Left ventricle myocardium inferior (tissue), 1 donor: ENCODE measurements around the gene RAMP1. TPM values are rescaled to one million over a fixed set of nuclear protein-coding genes. Genes with fewer than 3 reads are reported as not detected.
A peak's percentile ranks its signal among the peaks of the same experiment; 100 is the strongest.

ENCODE experiments used
- DNase-seq: peaks from one replicate; pipeline ENCODE4 v3.0.0-alpha.2; 2020
- H3K27ac ChIP-seq: fragments of 200-600 bp; replicated peaks from 2 replicates; pipeline ENCODE4 v1.8.0; 2021
- H3K27me3 ChIP-seq: fragments of 200-600 bp; 2 replicates; pipeline ENCODE4 v1.8.0; 2021; ENCODE audit warnings: low read depth
- H3K36me3 ChIP-seq: fragments of 200-600 bp; 2 replicates; pipeline ENCODE4 v1.8.0; 2021
- H3K4me1 ChIP-seq: fragments of 200-600 bp; 2 replicates; pipeline ENCODE4 v1.8.0; 2021
- H3K4me3 ChIP-seq: fragments of 200-600 bp; 2 replicates; pipeline ENCODE4 v1.8.0; 2021; ENCODE audit warnings: mild to moderate bottlenecking, moderate library complexity
- H3K9me3 ChIP-seq: fragments of 200-600 bp; replicated peaks from 2 replicates; pipeline ENCODE4 v1.8.0; 2021
- intact Hi-C: fragments of 100-400 bp; cut with micrococcal nuclease; formaldehyde crosslinking; loops from one replicate; pipeline ENCODE4 v1.11.0; 2022
- total RNA-seq: library from RNA; stranded (reverse); fragmentation: NEBNext Ultra II Directional; extraction: Animal tissue kit (Norgen Biotek cat#: 25700); gene quantifications from one replicate; pipeline ENCODE4 v1.2.1, GENCODE V29; 2021
- TF ChIP-seq, protein P1 (sequence below): fragments of 200-600 bp; IDR thresholded peaks from 2 replicates; pipeline ENCODE4 v1.8.0; 2021; ENCODE audit warnings: antibody characterized with exemption, mild to moderate bottlenecking, borderline replicate concordance
- donor health status: DM: no; HTN: yes; CAD: no; lungs with severe emphysema.

The RAMP1 gene
- total RNA-seq, 1 donor from 2014 or later = 168 TPM

DNA sequence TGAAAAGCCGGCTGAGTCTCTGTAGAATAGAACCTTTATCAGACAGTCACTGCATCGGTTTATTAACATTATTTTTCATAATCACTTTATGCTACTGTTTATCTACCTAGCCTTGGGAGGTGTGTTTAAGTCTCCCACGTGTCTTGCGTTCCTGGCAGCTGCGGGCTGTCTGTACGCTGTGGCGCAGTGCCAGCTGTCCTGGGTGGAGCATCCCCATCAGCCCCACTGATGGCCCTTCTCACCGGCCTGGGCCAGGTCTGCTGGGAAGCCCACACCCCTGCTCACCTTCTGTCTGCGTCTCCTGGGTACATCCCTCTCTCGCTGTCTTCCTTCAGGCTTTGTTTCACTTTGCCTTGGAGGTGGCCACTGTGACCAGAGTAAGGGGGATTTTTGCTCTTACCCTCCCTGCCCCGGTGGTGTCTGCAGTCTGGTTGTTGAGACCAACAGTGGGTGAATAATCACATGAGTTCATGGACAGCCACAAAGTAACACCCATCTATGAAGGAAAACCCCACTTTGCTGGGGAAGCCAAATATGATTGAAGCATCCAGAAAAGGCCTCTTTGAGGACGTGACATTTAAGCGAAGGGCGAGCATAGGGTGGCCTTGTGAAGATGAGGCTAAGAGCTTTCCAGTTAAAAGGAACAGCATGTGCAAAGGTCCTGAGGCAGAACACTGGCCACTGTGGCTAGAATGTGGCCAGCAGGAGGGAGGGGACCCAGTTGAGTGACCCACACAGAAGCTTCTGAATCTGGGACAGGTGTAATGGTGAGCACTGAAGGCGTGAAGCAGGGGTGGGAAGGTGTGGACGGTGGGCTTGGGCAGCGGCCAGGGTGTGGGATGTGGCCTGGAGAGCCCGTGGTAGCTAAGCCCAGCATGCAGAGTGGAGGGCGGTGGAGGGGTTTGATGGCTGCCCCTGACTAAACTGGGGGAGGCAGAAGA is 41.7 kb downstream of the RAMP1 start:
- H3K36me3 ChIP-seq = no peaks in the 10 kb centered on the region
- DNase-seq = no peak
- TF ChIP-seq, protein P1, sequence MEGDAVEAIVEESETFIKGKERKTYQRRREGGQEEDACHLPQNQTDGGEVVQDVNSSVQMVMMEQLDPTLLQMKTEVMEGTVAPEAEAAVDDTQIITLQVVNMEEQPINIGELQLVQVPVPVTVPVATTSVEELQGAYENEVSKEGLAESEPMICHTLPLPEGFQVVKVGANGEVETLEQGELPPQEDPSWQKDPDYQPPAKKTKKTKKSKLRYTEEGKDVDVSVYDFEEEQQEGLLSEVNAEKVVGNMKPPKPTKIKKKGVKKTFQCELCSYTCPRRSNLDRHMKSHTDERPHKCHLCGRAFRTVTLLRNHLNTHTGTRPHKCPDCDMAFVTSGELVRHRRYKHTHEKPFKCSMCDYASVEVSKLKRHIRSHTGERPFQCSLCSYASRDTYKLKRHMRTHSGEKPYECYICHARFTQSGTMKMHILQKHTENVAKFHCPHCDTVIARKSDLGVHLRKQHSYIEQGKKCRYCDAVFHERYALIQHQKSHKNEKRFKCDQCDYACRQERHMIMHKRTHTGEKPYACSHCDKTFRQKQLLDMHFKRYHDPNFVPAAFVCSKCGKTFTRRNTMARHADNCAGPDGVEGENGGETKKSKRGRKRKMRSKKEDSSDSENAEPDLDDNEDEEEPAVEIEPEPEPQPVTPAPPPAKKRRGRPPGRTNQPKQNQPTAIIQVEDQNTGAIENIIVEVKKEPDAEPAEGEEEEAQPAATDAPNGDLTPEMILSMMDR = no peak
- no peaks in the 10 kb centered on the region for H3K9me3 ChIP-seq
- peaks cover 71% of the 10 kb centered on the region for H3K4me1 ChIP-seq
- intact Hi-C loops = no loop called here
- no peak overlapping the region for H3K4me3 ChIP-seq
- H3K27ac ChIP-seq = peak overlapping the region; percentile 96
- H3K27me3 ChIP-seq = no peaks in the 10 kb centered on the region

DNA sequence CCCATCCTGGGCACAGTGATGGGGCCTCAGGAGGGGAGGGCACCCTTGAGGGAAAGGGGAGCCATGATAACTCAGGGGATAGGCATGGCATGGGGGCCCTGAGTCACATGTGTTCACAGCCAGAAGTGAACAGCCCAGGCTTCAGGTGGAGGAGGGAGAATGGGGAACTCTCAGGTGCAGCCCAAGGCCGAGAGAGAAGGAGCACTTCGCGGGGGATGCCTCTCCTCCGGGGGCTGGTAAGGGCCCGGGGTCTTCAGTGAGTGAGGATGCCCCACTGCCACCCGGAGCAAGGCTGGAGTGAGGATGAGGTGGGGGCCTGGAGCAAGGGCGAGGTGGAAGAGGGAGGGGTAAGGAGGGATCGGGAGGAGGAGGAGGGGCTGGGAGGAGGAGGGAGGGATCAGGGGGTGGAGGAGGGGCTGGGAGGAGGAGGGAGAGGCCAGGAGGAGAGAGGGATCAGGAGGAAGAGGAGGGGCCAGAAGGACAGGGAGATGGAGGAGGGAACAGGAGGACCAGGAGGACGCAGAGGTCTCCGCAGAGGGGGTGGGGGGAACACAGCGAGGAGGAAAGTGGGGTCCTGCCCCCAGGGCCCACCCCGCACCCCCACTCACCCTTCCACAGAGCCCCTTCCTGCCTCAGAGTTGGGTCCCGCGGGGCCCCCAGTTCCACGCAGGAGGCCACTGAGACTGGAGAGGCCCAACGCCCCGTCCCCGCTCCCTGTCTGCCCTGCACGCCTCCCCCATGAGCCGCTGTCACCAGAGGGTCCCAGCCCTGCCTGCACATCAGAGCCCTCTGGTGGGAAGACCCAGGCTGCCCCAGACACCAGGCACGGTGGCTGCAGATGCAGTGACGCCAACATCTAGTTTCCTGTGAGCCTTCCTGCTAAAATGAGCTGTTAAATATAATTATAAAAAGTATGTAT is 42.8 kb downstream of the RAMP1 start:
- no peaks in the 10 kb centered on the region for H3K36me3 ChIP-seq
- intact Hi-C loops = no loop called here
- peaks cover 5% of the 10 kb centered on the region for H3K9me3 ChIP-seq
- H3K4me1 ChIP-seq = peaks cover 61% of the 10 kb centered on the region
- H3K4me3 ChIP-seq = no peak overlapping the region
- peak overlapping the region; percentile 96 for H3K27ac ChIP-seq
- H3K27me3 ChIP-seq = no peaks in the 10 kb centered on the region
- TF ChIP-seq, protein P1 = no peak
- no peak for DNase-seq

DNA sequence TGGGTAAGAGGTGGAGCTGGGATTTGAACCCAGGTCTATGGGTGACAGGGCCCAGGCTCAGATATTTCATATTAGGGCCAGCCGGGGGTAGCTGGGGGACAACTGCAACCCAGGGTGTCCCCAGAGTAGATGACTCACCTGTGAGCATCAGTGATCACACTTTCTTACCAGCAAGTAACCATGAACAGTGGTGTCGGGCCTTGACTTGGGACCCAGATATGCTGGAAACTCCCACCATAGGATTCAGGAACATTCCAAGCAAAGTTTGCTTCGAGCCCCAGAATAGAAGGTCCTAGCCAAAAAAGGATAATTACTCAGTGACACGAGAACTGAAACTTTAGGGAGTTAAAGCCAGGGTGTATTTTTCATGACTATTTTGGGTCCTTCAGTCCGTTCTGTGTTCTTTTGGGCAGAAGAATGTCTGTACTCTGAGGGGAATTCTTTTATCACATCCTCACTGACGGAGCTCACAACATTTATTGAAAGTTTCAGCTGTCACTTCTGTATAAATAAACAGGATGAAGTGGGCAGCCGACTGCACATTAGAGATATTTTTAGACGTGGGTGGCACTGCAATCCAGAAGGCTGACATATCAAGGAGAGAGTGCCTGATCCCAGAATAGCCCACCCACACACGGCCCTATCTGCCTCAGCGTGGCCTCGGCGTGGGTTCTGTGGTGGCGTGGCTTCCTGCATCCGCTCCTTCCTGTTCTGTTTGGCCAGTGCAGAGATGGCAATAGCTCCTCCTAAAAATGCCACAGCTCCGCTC is 45.6 kb downstream of the RAMP1 start:
- Histone ChIP-seq H3K27ac (peak overlapping the region; percentile 96), H3K4me3 (peak overlapping the region; percentile 18), H3K9me3 (peaks cover 12% of the 10 kb centered on the region), H3K36me3 (no peaks in the 10 kb centered on the region), H3K27me3 (no peaks in the 10 kb centered on the region), H3K4me1 (peaks cover 42% of the 10 kb centered on the region)
- TF ChIP-seq, protein P1 = no peak
- peak; percentile 67 for DNase-seq
- intact Hi-C loops = no loop called here

DNA sequence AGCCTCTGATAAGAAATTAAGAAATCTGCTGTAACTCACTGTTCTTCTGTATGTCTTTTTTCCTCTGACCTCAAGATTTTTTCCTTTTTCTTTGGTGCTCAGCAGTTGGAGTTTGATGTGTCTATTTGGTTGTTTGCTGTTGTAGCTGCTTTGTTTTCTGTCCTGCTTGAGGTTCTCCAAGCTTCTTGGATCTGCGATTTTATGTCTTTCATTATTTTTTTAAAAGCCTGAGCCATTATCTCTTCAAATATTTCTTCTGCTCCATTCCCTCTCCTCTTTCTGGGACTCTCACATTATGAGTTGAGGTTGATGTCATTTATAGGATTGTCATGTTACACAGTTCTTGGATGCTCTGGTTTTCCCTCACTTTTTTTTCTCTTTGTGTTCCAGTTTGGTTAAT is 47.7 kb downstream of the RAMP1 start:
- Histone ChIP-seq H3K27ac (peak overlapping the region; percentile 60), H3K4me1 (peaks cover 31% of the 10 kb centered on the region)
- intact Hi-C loops = no loop called here

More for the DNA sequence above, 47.7 kb downstream of the RAMP1 start:
- H3K27me3 ChIP-seq = no peaks in the 10 kb centered on the region
- no peak overlapping the region for H3K4me3 ChIP-seq
- TF ChIP-seq, protein P1 = no peak
- H3K36me3 ChIP-seq = no peaks in the 10 kb centered on the region
- DNase-seq = no peak
- H3K9me3 ChIP-seq = peaks cover 12% of the 10 kb centered on the region
